Skeletal muscle satellite cell (primary cell): ENCODE data around the gene TAF11L4. TPM values are rescaled to one million over a fixed set of nuclear protein-coding genes. Genes with fewer than 3 reads are reported as not detected.
"Not testable (repeated sequence)": the region's sequence is repeated elsewhere in the genome, so short reads cannot be mapped to it uniquely, and the experiment has no call there.

ENCODE experiments used
- H3K27me3 ChIP-seq: 2 replicates; pipeline ENCODE4 v1.7.0; 2013; ENCODE audit warnings: low read length; ENCODE audit not compliant: control insufficient read depth, insufficient read depth
- H3K36me3 ChIP-seq: 2 replicates; pipeline ENCODE4 v1.7.0; 2013; ENCODE audit warnings: mild to moderate bottlenecking, control low read depth, low read length; ENCODE audit not compliant: insufficient read depth
- H3K4me1 ChIP-seq: 2 replicates; pipeline ENCODE4 v1.7.0; 2013; ENCODE audit warnings: low read length; ENCODE audit not compliant: control insufficient read depth, insufficient read depth
- H3K4me2 ChIP-seq: 2 replicates; pipeline ENCODE4 v1.7.0; 2013; ENCODE audit warnings: mild to moderate bottlenecking, low read length
- H3K4me3 ChIP-seq: 2 replicates; pipeline ENCODE4 v1.7.0; 2013; ENCODE audit warnings: low read length
- H3K9ac ChIP-seq: 2 replicates; pipeline ENCODE4 v1.7.0; 2013; ENCODE audit warnings: mild to moderate bottlenecking, low read depth, low read length, moderate library complexity
- H3K9me3 ChIP-seq: replicated peaks from 2 replicates; pipeline ENCODE4 v1.7.0; 2013; ENCODE audit warnings: mild to moderate bottlenecking, control low read depth, low read length
- small RNA-seq: library from RNA; depleted of rRNA; stranded (forward); fragments of <200 nt; gene quantifications from one replicate; pipeline ENCODE3, GENCODE V24; 2012

Gene TAF11L4

DNA sequence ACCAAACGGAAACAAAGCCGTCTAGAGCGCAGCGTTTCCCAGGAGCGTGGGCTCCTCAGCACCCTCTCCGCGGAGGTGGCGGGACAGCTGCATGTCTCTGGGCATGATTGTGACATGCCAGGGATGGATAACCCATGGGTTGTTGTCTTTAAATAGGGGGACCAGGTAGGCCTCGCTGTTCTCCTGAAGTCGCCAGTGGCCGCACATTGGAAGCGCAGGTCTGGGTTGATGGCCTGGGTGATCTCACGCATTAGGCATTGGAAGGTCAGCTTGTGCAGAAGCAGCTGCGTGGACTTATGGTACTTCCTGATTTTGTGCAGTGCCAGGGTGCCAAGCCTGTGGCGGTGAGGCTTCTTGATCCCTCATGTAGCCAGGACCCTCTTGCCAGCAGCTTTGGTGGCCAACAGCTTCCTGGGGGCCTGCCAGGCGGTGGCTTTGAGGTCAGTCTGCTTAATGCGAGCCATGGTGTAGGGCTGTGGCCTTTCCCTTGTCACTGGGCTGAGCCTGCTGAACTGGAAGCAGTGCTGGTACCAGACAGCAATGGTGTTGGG lies 9.8 kb upstream of the TAF11L4 start:
- Histone ChIP-seq H3K9ac (no peak overlapping the region), H3K4me3 (no peak overlapping the region), H3K4me2 (no peak overlapping the region), H3K9me3 (no peaks in the 10 kb centered on the region), H3K4me1 (no peaks in the 10 kb centered on the region), H3K27me3 (no peaks in the 10 kb centered on the region), H3K36me3 (no peaks in the 10 kb centered on the region)

DNA sequence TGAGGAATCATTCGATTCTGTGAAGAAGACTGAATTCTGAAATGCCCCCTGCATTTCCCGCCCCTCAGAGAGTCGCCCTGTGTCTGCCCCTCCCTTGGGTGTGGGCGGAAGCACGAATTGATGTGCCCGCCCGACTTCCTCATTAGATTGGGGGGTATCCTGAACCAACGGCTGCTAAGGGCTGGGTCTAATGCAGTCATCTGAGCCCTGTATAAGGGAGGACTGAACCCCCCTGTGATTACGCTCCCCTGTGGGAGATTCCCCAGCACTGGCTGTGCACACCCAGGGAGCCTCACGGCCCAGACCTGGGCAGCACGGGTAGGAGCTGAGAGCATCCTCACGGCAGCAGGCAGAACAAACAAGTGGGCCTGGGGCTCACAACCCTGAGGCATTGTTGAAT lies 4.1 kb upstream of the TAF11L4 start:
- not testable (repeated sequence) for H3K27me3 ChIP-seq, H3K4me1 ChIP-seq, H3K9me3 ChIP-seq, H3K4me3 ChIP-seq, H3K36me3 ChIP-seq, H3K4me2 ChIP-seq, H3K9ac ChIP-seq

DNA sequence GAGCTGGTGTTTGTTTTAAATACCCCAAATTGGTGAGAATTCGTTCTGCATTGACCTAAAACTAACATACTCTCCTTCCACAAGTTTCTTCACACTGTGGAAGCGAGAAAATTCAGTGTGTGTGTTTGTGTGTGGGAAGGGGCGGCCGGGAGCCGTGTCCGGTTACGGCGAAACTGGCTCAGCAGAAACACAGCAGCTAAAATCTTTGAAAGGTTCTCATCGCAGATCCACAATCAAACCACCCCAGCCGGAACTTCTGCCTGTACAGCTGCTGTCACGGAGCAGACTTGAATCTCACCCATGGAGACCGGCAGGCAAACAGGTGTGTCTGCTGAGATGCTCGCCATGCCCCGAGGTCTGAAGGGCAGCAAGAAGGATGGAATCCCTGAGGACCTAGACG lies 3.5 kb upstream of the TAF11L4 start, which contains the start of gene TAF11L3:
Gene TAF11L3, plus strand, starts transcription at position 301 of the 400 bp plus-strand sequence.
- H3K9me3 ChIP-seq, H3K27me3 ChIP-seq, H3K4me1 ChIP-seq, H3K9ac ChIP-seq, H3K4me2 ChIP-seq, H3K4me3 ChIP-seq, H3K36me3 ChIP-seq: not testable (repeated sequence)

DNA sequence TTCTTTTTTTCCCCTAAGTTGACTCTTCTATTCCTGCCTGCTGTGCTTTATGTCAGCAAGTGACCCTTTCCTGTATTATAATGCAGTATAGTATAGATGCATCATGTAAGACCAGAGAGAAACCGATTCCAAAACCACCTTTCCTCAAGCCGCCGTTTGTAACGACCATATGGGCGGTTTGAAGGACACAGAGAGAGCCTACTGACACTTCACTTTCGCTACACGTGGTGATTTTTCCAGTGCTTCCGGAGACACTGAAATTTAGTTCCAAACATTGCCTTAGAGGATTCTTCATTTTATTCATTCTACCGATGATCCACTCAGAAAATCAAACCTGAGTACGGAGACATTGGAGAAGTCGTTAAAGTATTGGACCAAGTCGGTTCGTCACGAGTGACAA lies 2.1 kb upstream of the TAF11L4 start:
- H3K36me3 ChIP-seq, H3K4me1 ChIP-seq, H3K9ac ChIP-seq, H3K27me3 ChIP-seq, H3K4me2 ChIP-seq, H3K4me3 ChIP-seq, H3K9me3 ChIP-seq: not testable (repeated sequence)

DNA sequence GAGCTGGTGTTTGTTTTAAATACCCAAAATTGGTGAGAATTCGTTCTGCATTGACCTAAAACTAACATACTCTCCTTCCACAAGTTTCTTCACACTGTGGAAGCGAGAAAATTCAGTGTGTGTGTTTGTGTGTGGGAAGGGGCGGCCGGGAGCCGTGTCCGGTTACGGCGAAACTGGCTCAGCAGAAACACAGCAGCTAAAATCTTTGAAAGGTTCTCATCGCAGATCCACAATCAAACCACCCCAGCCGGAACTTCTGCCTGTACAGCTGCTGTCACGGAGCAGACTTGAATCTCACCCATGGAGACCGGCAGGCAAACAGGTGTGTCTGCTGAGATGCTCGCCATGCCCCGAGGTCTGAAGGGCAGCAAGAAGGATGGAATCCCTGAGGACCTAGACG lies 3.3 kb downstream of the TAF11L4 start, which contains the start of gene TAF11L5:
Gene TAF11L5, plus strand, starts transcription at position 301 of the 400 bp plus-strand sequence.
- H3K4me1 ChIP-seq, H3K4me2 ChIP-seq, H3K36me3 ChIP-seq, H3K27me3 ChIP-seq, H3K4me3 ChIP-seq, H3K9ac ChIP-seq, H3K9me3 ChIP-seq: not testable (repeated sequence)

DNA sequence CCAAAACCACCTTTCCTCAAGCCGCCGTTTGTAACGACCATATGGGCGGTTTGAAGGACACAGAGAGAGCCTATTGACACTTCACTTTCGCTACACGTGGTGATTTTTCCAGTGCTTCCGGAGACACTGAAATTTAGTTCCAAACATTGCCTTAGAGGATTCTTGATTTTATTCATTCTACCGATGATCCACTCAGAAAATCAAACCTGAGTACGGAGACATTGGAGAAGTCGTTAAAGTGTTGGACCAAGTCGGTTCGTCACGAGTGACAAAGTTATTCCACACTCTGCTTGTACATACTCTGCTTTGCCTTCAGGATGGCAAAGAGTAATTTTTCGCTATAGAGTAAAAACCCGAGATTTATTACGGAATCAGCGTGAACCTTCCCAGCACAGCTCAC lies 4.9 kb downstream of the TAF11L4 start:
- not testable (repeated sequence) for H3K27me3 ChIP-seq, H3K36me3 ChIP-seq, H3K4me1 ChIP-seq, H3K9ac ChIP-seq, H3K9me3 ChIP-seq, H3K4me3 ChIP-seq, H3K4me2 ChIP-seq

DNA sequence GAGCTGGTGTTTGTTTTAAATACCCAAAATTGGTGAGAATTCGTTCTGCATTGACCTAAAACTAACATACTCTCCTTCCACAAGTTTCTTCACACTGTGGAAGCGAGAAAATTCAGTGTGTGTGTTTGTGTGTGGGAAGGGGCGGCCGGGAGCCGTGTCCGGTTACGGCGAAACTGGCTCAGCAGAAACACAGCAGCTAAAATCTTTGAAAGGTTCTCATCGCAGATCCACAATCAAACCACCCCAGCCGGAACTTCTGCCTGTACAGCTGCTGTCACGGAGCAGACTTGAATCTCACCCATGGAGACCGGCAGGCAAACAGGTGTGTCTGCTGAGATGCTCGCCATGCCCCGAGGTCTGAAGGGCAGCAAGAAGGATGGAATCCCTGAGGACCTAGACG lies 6.8 kb downstream of the TAF11L4 start, which contains the start of gene TAF11L6:
Gene TAF11L6, plus strand, starts transcription at position 301 of the 400 bp plus-strand sequence.
- not testable (repeated sequence) for H3K4me3 ChIP-seq, H3K27me3 ChIP-seq, H3K36me3 ChIP-seq, H3K9ac ChIP-seq, H3K9me3 ChIP-seq, H3K4me1 ChIP-seq, H3K4me2 ChIP-seq

Small RNAs within 50 kb of the gene (small RNA-seq; reads per million reads assigned to genes)
- not detected for gene AC106774.3
